Measurements from ENCODE around the gene CLDN16.

The CLDN16 gene

DNA sequence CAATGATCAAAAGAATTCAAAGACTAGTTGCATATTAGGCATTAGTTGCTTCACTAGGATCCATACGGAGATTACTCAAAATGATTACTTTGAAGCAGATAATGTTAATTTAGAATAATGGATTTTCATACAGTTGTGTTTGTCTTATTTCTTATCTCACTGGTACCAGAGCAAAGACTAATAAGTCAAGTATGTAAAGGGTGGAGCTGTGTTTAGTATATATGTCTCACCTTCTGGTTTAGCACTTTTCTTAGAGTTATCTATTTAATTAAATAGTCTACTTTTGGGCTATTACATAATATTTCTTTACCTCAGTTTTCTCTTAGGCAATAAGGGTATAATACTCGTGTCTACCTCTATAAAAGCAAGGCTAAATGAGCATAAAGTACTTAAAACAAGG, 42.9 kb downstream of the CLDN16 start:
- no peak for DNase-seq (ENCODE audit: insufficient read length, low spot score)
- no peak for TF ChIP-seq CTCF (IDR thresholded peaks at IDR 0.05; ENCODE audit: insufficient read depth, missing control alignments)
- no peak for FAIRE-seq

DNA sequence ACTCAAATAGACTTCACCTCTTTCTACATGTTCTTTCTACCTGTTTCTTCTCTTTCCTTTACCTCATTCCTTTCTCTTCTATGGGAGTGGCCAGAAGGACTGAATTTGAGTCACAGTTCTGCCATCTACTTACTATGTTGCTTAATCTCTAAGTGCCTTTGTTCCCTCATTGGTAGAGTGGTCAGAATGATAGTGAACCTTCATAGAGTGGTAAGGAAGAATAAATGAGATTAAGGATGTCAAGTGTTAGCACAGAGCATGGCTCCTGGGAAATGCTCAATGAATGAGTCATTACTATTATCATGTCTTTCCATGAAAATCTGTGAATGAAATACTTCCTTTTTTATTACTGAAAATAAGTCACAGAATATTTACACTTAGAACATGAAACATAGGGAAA, 44.3 kb downstream of the CLDN16 start:
- DNase-seq (ENCODE audit: insufficient read length, low spot score): no peak
- TF ChIP-seq CTCF (IDR thresholded peaks at IDR 0.05; ENCODE audit: insufficient read depth, missing control alignments): no peak
- FAIRE-seq: no peak

- TF ChIP-seq CTCF (IDR thresholded peaks at IDR 0.05; ENCODE audit: insufficient read depth, missing control alignments): no peak
- no peak for FAIRE-seq
- DNase-seq (ENCODE audit: insufficient read length, low spot score): no peak
Measured at GRCh38 chr3:190433626-190434025, 45.7 kb downstream of the CLDN16 start.

DNA sequence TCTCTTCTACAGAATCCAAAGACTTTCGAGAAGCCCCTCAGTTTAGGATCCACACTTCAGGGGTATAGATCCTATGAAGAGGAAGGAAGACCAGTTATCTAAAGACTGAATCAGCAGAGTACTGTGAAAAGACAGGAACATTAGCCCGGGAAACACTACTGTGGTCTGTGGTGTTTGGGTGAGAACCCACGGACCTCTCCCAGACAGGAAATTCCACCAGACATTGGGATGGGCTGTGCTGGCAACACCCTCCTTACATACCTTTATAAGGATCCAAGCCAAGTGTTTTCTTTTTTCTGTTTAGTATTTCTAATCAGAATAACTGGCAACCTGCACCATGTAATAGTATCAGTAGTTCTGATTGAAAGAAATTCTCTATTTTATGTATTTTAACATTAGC, 47.7 kb downstream of the CLDN16 start:
- FAIRE-seq (no peak), DNase-seq (ENCODE audit: insufficient read length, low spot score) (no peak)

DNA sequence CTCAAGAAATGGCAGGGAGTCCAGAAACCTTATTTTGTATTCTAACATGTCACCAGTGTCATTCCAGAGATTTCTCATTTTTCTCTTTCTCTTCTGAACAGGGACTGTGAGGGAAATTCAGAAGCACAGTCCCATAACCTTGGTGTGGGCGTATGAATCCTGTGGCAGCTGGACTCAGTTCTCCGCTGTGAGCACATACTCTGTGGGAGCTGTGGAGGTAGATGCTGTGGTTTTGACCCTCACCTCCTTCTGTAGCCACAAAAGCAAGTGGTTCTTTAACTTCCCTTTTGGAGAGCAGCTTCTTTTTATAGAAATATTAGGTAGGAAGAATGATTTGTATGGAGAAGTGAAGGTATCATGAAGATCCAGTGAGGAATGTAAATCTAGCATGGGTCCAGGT, 48.4 kb downstream of the CLDN16 start:
- TF ChIP-seq CTCF (IDR thresholded peaks at IDR 0.05; ENCODE audit: insufficient read depth, missing control alignments): no peak
- FAIRE-seq: no peak
- no peak for DNase-seq (ENCODE audit: insufficient read length, low spot score)

More for the DNA sequence above, 47.7 kb downstream of the CLDN16 start:
- no peak for TF ChIP-seq CTCF (IDR thresholded peaks at IDR 0.05; ENCODE audit: insufficient read depth, missing control alignments)

- FAIRE-seq (no peak), DNase-seq (ENCODE audit: insufficient read length, low spot score) (no peak)
- TF ChIP-seq CTCF (IDR thresholded peaks at IDR 0.05; ENCODE audit: insufficient read depth, missing control alignments): no peak
Measured at GRCh38 chr3:190442240-190442639, 54.3 kb downstream of the CLDN16 start.

DNA sequence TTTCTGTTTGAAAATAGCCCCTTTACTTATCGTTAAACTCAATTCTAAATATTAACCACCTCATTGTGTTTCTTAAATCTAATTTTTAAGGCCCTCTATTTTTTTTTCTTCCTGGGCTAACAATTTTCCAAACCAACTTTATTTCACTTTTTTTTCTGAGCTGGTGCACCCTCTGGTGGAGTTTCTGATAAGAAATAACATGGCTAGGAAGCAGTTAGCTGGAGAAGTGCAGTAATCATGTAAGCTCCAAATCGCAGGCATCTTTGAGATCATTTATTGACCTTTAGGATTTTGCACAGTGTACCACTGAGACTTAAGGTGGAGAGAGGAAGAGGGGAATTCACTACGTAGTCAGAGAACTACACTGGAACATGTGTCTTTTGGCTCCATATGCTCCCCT, 55.3 kb downstream of the CLDN16 start:
- no peak for FAIRE-seq
- peak; percentile 11 for TF ChIP-seq CTCF (IDR thresholded peaks at IDR 0.05; ENCODE audit: insufficient read depth, missing control alignments)
- no peak for DNase-seq (ENCODE audit: insufficient read length, low spot score)
